IMR-90 (cell line): ENCODE results near the gene PCGF6. TPM values are rescaled to one million over a fixed set of nuclear protein-coding genes. Genes with fewer than 3 reads are reported as not detected.
A peak's percentile ranks its signal among the peaks of the same experiment; 100 is the strongest.

ENCODE experiments used
- ATAC-seq: fragments of 200-7000 bp; cut with Tn5 transposase; 2 replicates; pipeline ENCODE4 v1.9.1; 2020; ENCODE audit warnings: low read depth, mild to moderate bottlenecking, moderate library complexity
- BruUV-seq: library from RNA; stranded (reverse); fragments of 400-500 nt; replicated peaks from 2 replicates; lab custom pipeline; 2021; lab: Mats Ljungman, UMichigan
- CTCF ChIA-PET: fragments of 300-600 bp; formaldehyde crosslinking; extraction: SDS; loops from one replicate; lab custom pipeline; 2021; ENCODE audit warnings: antibody characterized with exemption; lab: Yijun Ruan, JAX
- POLR2A ChIA-PET: fragments of 300-600 bp; sonication (Branson Sonifier 250); formaldehyde crosslinking; loops from one replicate; lab custom pipeline; 2022; ENCODE audit warnings: antibody characterized with exemption; ENCODE audit not compliant: unreplicated experiment; lab: Charles Lee
- DNase-seq: peaks from one replicate; pipeline ENCODE4 v3.0.0; 2013
- H2AFZ ChIP-seq: replicated peaks from 2 replicates; pipeline ENCODE3; 2013; ENCODE audit warnings: low read length, mild to moderate bottlenecking; ENCODE audit not compliant: poor library complexity
- H2AK5ac ChIP-seq: 2 replicates; pipeline ENCODE4 v1.6.1; 2013; ENCODE audit warnings: low read depth, low read length, inconsistent platforms
- H2AK9ac ChIP-seq: replicated peaks from 2 replicates; pipeline ENCODE3; 2013; ENCODE audit warnings: mild to moderate bottlenecking, low read depth, low read length, moderate library complexity; ENCODE audit not compliant: poor library complexity
- H2BK120ac ChIP-seq: 2 replicates; pipeline ENCODE4 v1.6.1; 2013; ENCODE audit warnings: low read depth, low read length, inconsistent platforms
- H2BK15ac ChIP-seq: 3 replicates; pipeline ENCODE4 v1.6.1; 2013; ENCODE audit warnings: low read depth, low read length, inconsistent platforms
- H2BK20ac ChIP-seq: 2 replicates; pipeline ENCODE4 v1.6.1; 2013; ENCODE audit warnings: low read depth, mild to moderate bottlenecking, inconsistent platforms, low read length, moderate library complexity
- H2BK5ac ChIP-seq: 2 replicates; pipeline ENCODE4 v1.6.1; 2013; ENCODE audit warnings: mild to moderate bottlenecking, low read depth, low read length, inconsistent platforms; ENCODE audit not compliant: poor library complexity, severe bottlenecking
- H3K14ac ChIP-seq: replicated peaks from 2 replicates; pipeline ENCODE4 v1.6.1; 2013; ENCODE audit warnings: low read depth, low read length, inconsistent platforms
- H3K18ac ChIP-seq: 2 replicates; pipeline ENCODE4 v1.6.1; 2013; ENCODE audit warnings: low read depth, low read length, control low read depth
- H3K23ac ChIP-seq: 2 replicates; pipeline ENCODE4 v1.6.1; 2013; ENCODE audit warnings: low read depth, low read length, inconsistent platforms
- H3K27ac ChIP-seq: 2 replicates; pipeline ENCODE4 v1.5.1; 2013; ENCODE audit warnings: mild to moderate bottlenecking, control low read depth, low read length; ENCODE audit not compliant: insufficient read depth
- H3K27me3 ChIP-seq: 2 replicates; pipeline ENCODE4 v1.6.1; 2013; ENCODE audit warnings: low read length; ENCODE audit not compliant: control insufficient read depth, insufficient read depth
- H3K36me3 ChIP-seq: 2 replicates; pipeline ENCODE4 v1.6.1; 2013; ENCODE audit warnings: low read length, mixed read lengths; ENCODE audit not compliant: control insufficient read depth, insufficient read depth
- H3K4ac ChIP-seq: 2 replicates; pipeline ENCODE4 v1.6.1; 2013; ENCODE audit warnings: low read depth, low read length, inconsistent platforms
- H3K4me1 ChIP-seq: 2 replicates; pipeline ENCODE4 v1.6.1; 2013; ENCODE audit warnings: low read length, mixed read lengths; ENCODE audit not compliant: control insufficient read depth, insufficient read depth
- H3K4me2 ChIP-seq: 2 replicates; pipeline ENCODE4 v1.6.1; 2013; ENCODE audit warnings: low read depth, mild to moderate bottlenecking, control low read depth, low read length, moderate library complexity
- H3K4me3 ChIP-seq: 2 replicates; pipeline ENCODE4 v1.5.1; 2013; ENCODE audit warnings: low read depth, mild to moderate bottlenecking, control low read depth, low read length, moderate library complexity; ENCODE audit not compliant: insufficient read depth
- H3K56ac ChIP-seq: 2 replicates; pipeline ENCODE4 v1.6.1; 2013; ENCODE audit warnings: low read length, inconsistent platforms; ENCODE audit not compliant: insufficient read depth; ENCODE audit errors: extremely low read depth
- H3K79me1 ChIP-seq, 2 experiments: 2 replicates each; pipeline ENCODE4 v1.6.1; 2013; ENCODE audit warnings: low read length in 2 of 2, inconsistent platforms in 1 of 2, low read depth in 1 of 2
- H3K9ac ChIP-seq: 2 replicates; pipeline ENCODE4 v1.6.1; 2013; ENCODE audit warnings: low read depth, low read length, control low read depth
- H3K9me1 ChIP-seq: 2 replicates; pipeline ENCODE4 v1.6.1; 2013; ENCODE audit warnings: low read length, inconsistent platforms; ENCODE audit not compliant: insufficient read depth
- H3K9me3 ChIP-seq: 2 replicates; pipeline ENCODE4 v1.6.1; 2013; ENCODE audit warnings: low read length; ENCODE audit not compliant: control insufficient read depth, insufficient read depth
- H4K20me1 ChIP-seq: 2 replicates; pipeline ENCODE4 v1.6.1; 2013; ENCODE audit warnings: low read length, inconsistent platforms; ENCODE audit not compliant: insufficient read depth
- H4K5ac ChIP-seq: 2 replicates; pipeline ENCODE4 v1.6.1; 2013; ENCODE audit warnings: mild to moderate bottlenecking, low read depth, low read length, control low read depth
- H4K8ac ChIP-seq, 2 experiments: 2 replicates each; pipeline ENCODE4 v1.6.1; 2013; ENCODE audit warnings: low read depth in 2 of 2, low read length in 2 of 2, control low read depth in 1 of 2, inconsistent platforms in 1 of 2
- H4K91ac ChIP-seq: 2 replicates; pipeline ENCODE4 v1.6.1; 2013; ENCODE audit warnings: low read depth, low read length, inconsistent platforms; ENCODE audit not compliant: insufficient read depth
- CTCF ChIP-seq: conservative IDR thresholded peaks from 2 replicates; pipeline ENCODE4 v1.5.1; 2012; ENCODE audit warnings: mild to moderate bottlenecking, low read depth, low read length, improper control_type of control experiment
- ELK1 ChIP-seq: fragments of 150-350 bp; IDR thresholded peaks from 2 replicates; pipeline ENCODE4 v1.6.1; 2016; ENCODE audit warnings: low read depth, mild to moderate bottlenecking, low read length, moderate library complexity, borderline replicate concordance
- RAD21 ChIP-seq: IDR thresholded peaks from 2 replicates; pipeline ENCODE4 v1.6.1; 2012; ENCODE audit warnings: low read length, improper control_type of control experiment
- SMC3 ChIP-seq: fragments of 150-350 bp; IDR thresholded peaks from 2 replicates; pipeline ENCODE4 v1.6.1; 2016; ENCODE audit warnings: low read depth, mild to moderate bottlenecking, antibody characterized with exemption, low read length, moderate library complexity
- WGBS, 2 experiments: methylation state at CpG; one replicate each; pipeline versions ENCODE4 v1.1.5 to v1.1.7; 2013; ENCODE audit warnings: missing lambda C conversion rate in 2 of 2; ENCODE audit not compliant: insufficient read length in 1 of 2; ENCODE audit errors: extremely low coverage in 2 of 2; 5-methylcytosine and 5-hydroxymethylcytosine counted together
- dilution Hi-C: fragments of 300-500 bp; cut with HindIII; formaldehyde crosslinking; loops from one replicate; pipeline ENCODE4 v1.14.3; 2018; ENCODE audit warnings: low sequenced_read_pairs; ENCODE audit not compliant: unreplicated experiment
- in situ Hi-C: fragments of 300-500 bp; cut with MboI; formaldehyde crosslinking; loops from 3 replicates; pipeline ENCODE4 v1.14.3; 2019; ENCODE audit warnings: low sequenced_read_pairs, inconsistent platforms, mixed read lengths
- intact Hi-C: fragments of 100-400 bp; cut with micrococcal nuclease; formaldehyde crosslinking; loops from 2 replicates; pipeline ENCODE4 v1.10.0; 2022
- polyA plus RNA-seq, 3 experiments: library from polyadenylated mRNA; depleted of rRNA; stranded (reverse); fragments of >200 nt; gene quantifications; 2 replicates each; pipeline ENCODE4 v1.2.3, GENCODE V29; 2012; ENCODE audit warnings: low replicate concordance in 1 of 3
- total RNA-seq: library from RNA; depleted of rRNA; stranded (reverse); fragments of >200 nt; gene quantifications from 2 replicates; pipeline ENCODE4 v1.2.3, GENCODE V29; 2012

The PCGF6 gene
- total and polyA plus RNA-seq, 2 of the 4 experiments (the other 2 are of a cell fraction), result 4.9 to 6.5 TPM

GRCh38 chr10:103333934-103334520 is 16.9 kb downstream of the PCGF6 start:
- H2AK9ac ChIP-seq, result no peak overlapping the region
- peaks cover 23% of the 10 kb centered on the region for H3K36me3 ChIP-seq
- no peak overlapping the region for H3K9ac ChIP-seq
- in situ Hi-C loops (no loop called here), intact Hi-C loops (loop anchor here (1.0 kb wide), 1 partner anchor 417 kb away; no protein-coding TSS in a partner anchor), dilution Hi-C loops (no loop called here)
- H2AFZ ChIP-seq, result no peak overlapping the region
- H3K27ac ChIP-seq, result no peak overlapping the region
- H3K18ac ChIP-seq, result no peak overlapping the region
- no peaks in the 10 kb centered on the region for H3K9me1 ChIP-seq
- H2AK5ac ChIP-seq, result no peak overlapping the region
- WGBS, 2 experiments, result no CpG with 5 or more reads among the region's 2 CpGs
- no peak overlapping the region for H3K56ac ChIP-seq
- H2BK20ac ChIP-seq, result no peak overlapping the region
- H2BK5ac ChIP-seq, result no peak overlapping the region
- no peak overlapping the region for H3K23ac ChIP-seq
- DNase-seq (peak; percentile 33), ATAC-seq (no peak)
- no peaks in the 10 kb centered on the region for H3K9me3 ChIP-seq
- no peak overlapping the region for H3K4ac ChIP-seq
- no peak overlapping the region for H2BK15ac ChIP-seq
- no peaks in the 10 kb centered on the region for H4K20me1 ChIP-seq
- no peak overlapping the region for H4K8ac ChIP-seq
- peak; percentile 46; the same call in 1 of the 2 replicates for TF ChIP-seq SMC3
- TF ChIP-seq CTCF, result peak; percentile 60
- no peak for TF ChIP-seq ELK1
- peak; percentile 35 for TF ChIP-seq RAD21
- no TSS peak for BruUV-seq
- no peak overlapping the region for H2BK120ac ChIP-seq
- H3K4me1 ChIP-seq, result no peaks in the 10 kb centered on the region
- POLR2A ChIA-PET, result interaction anchor here (0.5 kb wide), 1 partner anchor 11 kb away, joined by 4 read pairs; no protein-coding TSS in a partner anchor
- CTCF ChIA-PET, result interaction anchor here (0.6 to 2.0 kb wide), 5 partner anchors 10 to 428 kb away, joined by 4 to 8 read pairs (median 6); no protein-coding TSS in a partner anchor
- H4K91ac ChIP-seq, result no peak overlapping the region
- no peak overlapping the region for H3K4me2 ChIP-seq
- no peak overlapping the region for H4K5ac ChIP-seq
- no peak overlapping the region for H3K4me3 ChIP-seq
- peaks cover 4 to 6% of the 10 kb centered on the region in 2 experiments; a peak in 2 of 4 replicates for H3K79me1 ChIP-seq
- H3K14ac ChIP-seq, result no peak overlapping the region
- H3K27me3 ChIP-seq, result no peaks in the 10 kb centered on the region
